ENCODE results near the gene CMSS1.

- no peak for TF ChIP-seq POLR2AphosphoS5 (IDR thresholded peaks at IDR 0.05; ENCODE audit: low read depth, low read length)
- TF ChIP-seq REST (IDR thresholded peaks at IDR 0.05; ENCODE audit: insufficient read depth in 1 of 2, low read depth in 2 of 2, low read length in 2 of 2) = no peak
- no peak for TF ChIP-seq TAF1 (IDR thresholded peaks at IDR 0.05; ENCODE audit: borderline replicate concordance, insufficient read depth, low read length)
- no peak for TF ChIP-seq SIN3A (IDR thresholded peaks at IDR 0.05; ENCODE audit: borderline replicate concordance, insufficient read depth, low read length)
- TF ChIP-seq FOXP2 (optimal IDR thresholded peaks at IDR 0.05; ENCODE audit: borderline replicate concordance, extremely low read depth, extremely low read length, insufficient read depth) = no peak
These were observed 266.6 kb downstream of the CMSS1 start for GRCh38 chr3:100084100-100084806.
